Neural progenitor cell (in vitro differentiated cells): ENCODE results near the gene ARL6IP1. TPM values are rescaled to one million over a fixed set of nuclear protein-coding genes. Genes with fewer than 3 reads are reported as not detected.

ENCODE experiments used
- DNase-seq: peaks from one replicate; pipeline ENCODE4 v3.0.0-alpha.2; 2016; ENCODE audit warnings: low spot score
- H2AFZ ChIP-seq: fragments of 200-600 bp; sonication (generic); replicated peaks from 2 replicates; pipeline ENCODE4 v1.6.1; 2016; ENCODE audit warnings: antibody characterized with exemption
- H3F3A ChIP-seq: fragments of 200-600 bp; sonication (generic); 2 replicates; pipeline ENCODE4 v1.6.1; 2016; ENCODE audit warnings: antibody characterized with exemption, low read depth
- H3K27ac ChIP-seq: fragments of 200-600 bp; sonication (generic); 2 replicates; pipeline ENCODE4 v1.5.1; 2016; ENCODE audit warnings: mild to moderate bottlenecking
- H3K27me3 ChIP-seq: fragments of 200-600 bp; sonication (generic); 2 replicates; pipeline ENCODE4 v1.6.1; 2016; ENCODE audit warnings: mild to moderate bottlenecking, moderate library complexity
- H3K36me3 ChIP-seq: fragments of 200-600 bp; sonication (generic); 2 replicates; pipeline ENCODE4 v1.5.1; 2016
- H3K4me1 ChIP-seq: fragments of 200-600 bp; sonication (generic); 2 replicates; pipeline ENCODE4 v1.6.1; 2016; ENCODE audit warnings: mixed run types
- H3K4me2 ChIP-seq: fragments of 200-600 bp; sonication (generic); 2 replicates; pipeline ENCODE4 v1.6.1; 2016
- H3K4me3 ChIP-seq: fragments of 200-600 bp; sonication (generic); 2 replicates; pipeline ENCODE4 v1.5.1; 2016
- H3K79me2 ChIP-seq: fragments of 200-600 bp; sonication (generic); 2 replicates; pipeline ENCODE4 v1.6.1; 2016; ENCODE audit warnings: low read depth
- H3K9ac ChIP-seq: fragments of 200-600 bp; sonication (generic); 2 replicates; pipeline ENCODE4 v1.6.1; 2016
- H3K9me3 ChIP-seq: fragments of 200-600 bp; sonication (generic); 2 replicates; pipeline ENCODE4 v1.5.1; 2016; ENCODE audit warnings: low read depth
- H4K20me1 ChIP-seq: fragments of 200-600 bp; sonication (generic); 2 replicates; pipeline ENCODE4 v1.6.1; 2016; ENCODE audit warnings: low read depth
- H3K27ac Mint-ChIP-seq: 3 replicates; pipeline ENCODE4 v1.8.0; 2021; ENCODE audit warnings: mixed read lengths
- H3K27me3 Mint-ChIP-seq: 2 replicates; pipeline ENCODE4 v1.8.0; 2022; ENCODE audit warnings: low read depth, mild to moderate bottlenecking, inconsistent platforms, moderate library complexity, mixed read lengths; ENCODE audit not compliant: insufficient read depth
- H3K36me3 Mint-ChIP-seq: 3 replicates; pipeline ENCODE4 v1.8.0; 2021; ENCODE audit warnings: mixed read lengths
- H3K4me1 Mint-ChIP-seq: 3 replicates; pipeline ENCODE4 v1.8.0; 2021; ENCODE audit warnings: mixed read lengths
- H3K4me3 Mint-ChIP-seq: 3 replicates; pipeline ENCODE4 v1.8.0; 2021; ENCODE audit warnings: mild to moderate bottlenecking, moderate library complexity, mixed read lengths
- H3K9me3 Mint-ChIP-seq: 3 replicates; pipeline ENCODE4 v1.8.0; 2020; ENCODE audit warnings: mixed read lengths
- EZH2 ChIP-seq: fragments of 200-600 bp; sonication (generic); IDR thresholded peaks from 2 replicates; pipeline ENCODE4 v1.6.1; 2017; ENCODE audit warnings: antibody characterized with exemption, mild to moderate bottlenecking, moderate library complexity
- EZH2phosphoT487 ChIP-seq: fragments of 200-600 bp; sonication (generic); IDR thresholded peaks from 2 replicates; pipeline ENCODE4 v1.6.1; 2017; ENCODE audit warnings: antibody characterized with exemption
- total RNA-seq: library from RNA; depleted of rRNA; stranded (reverse); fragments of >200 nt; gene quantifications from 2 replicates; pipeline ENCODE4 v1.2.3, GENCODE V29; 2015; ENCODE audit warnings: low replicate concordance
- TF ChIP-seq, protein P1 (sequence below): fragments of 200-600 bp; sonication (generic); IDR thresholded peaks from 2 replicates; pipeline ENCODE4 v1.5.1; 2017; ENCODE audit warnings: antibody characterized with exemption, mild to moderate bottlenecking

ARL6IP1 gene
- total RNA-seq, 1 donor from 2014 or later: 813 TPM

DNA sequence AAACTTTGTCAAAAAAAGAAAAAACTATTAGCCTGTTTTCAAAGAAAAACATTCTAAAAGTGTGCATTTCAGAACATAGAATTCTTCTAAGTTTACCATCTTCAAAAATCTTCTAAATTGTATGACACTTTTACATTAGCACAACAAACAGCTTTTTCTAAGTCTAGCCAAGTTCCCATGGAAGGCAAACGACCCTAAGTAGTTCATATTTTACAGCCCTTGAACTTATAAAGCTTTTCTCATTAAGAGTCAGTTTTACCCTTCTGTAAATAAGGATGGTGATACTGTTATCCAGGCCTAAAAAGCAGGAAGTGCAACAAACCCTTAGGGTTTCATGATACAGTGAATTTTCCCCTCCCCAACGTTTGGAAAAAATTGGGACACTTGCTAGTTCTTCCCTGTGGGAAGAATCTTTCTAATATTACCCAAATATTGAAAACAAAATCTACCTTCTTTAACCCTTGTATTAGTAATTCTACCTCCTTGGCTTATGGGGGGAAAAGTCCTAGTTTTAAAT, 4.0 kb upstream of the ARL6IP1 start:
- no peak overlapping the region for H3K9ac ChIP-seq
- H3K27ac Mint-ChIP-seq: no peak overlapping the region
- peaks cover 8% of the 10 kb centered on the region for H3K27me3 Mint-ChIP-seq
- peaks cover 22% of the 10 kb centered on the region for H3K36me3 Mint-ChIP-seq
- H3K9me3 Mint-ChIP-seq: no peaks in the 10 kb centered on the region
- peaks cover 9% of the 10 kb centered on the region for H4K20me1 ChIP-seq
- H3K4me3 ChIP-seq: no peak overlapping the region
- H3K4me2 ChIP-seq: peak overlapping the region; percentile 45
- H3K4me1 ChIP-seq: peaks cover 23% of the 10 kb centered on the region
- no peaks in the 10 kb centered on the region for H3K9me3 ChIP-seq
- DNase-seq: no peak
- H3K27me3 ChIP-seq: no peaks in the 10 kb centered on the region
- peaks cover 43% of the 10 kb centered on the region for H3K4me1 Mint-ChIP-seq
- H3F3A ChIP-seq: peaks cover 38% of the 10 kb centered on the region
- H2AFZ ChIP-seq: no peak overlapping the region
- H3K4me3 Mint-ChIP-seq: no peak overlapping the region
- no peak for TF ChIP-seq EZH2phosphoT487
- TF ChIP-seq, protein P1, sequence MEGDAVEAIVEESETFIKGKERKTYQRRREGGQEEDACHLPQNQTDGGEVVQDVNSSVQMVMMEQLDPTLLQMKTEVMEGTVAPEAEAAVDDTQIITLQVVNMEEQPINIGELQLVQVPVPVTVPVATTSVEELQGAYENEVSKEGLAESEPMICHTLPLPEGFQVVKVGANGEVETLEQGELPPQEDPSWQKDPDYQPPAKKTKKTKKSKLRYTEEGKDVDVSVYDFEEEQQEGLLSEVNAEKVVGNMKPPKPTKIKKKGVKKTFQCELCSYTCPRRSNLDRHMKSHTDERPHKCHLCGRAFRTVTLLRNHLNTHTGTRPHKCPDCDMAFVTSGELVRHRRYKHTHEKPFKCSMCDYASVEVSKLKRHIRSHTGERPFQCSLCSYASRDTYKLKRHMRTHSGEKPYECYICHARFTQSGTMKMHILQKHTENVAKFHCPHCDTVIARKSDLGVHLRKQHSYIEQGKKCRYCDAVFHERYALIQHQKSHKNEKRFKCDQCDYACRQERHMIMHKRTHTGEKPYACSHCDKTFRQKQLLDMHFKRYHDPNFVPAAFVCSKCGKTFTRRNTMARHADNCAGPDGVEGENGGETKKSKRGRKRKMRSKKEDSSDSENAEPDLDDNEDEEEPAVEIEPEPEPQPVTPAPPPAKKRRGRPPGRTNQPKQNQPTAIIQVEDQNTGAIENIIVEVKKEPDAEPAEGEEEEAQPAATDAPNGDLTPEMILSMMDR: no peak
- TF ChIP-seq EZH2: no peak
- H3K36me3 ChIP-seq: peaks cover 18% of the 10 kb centered on the region
- H3K79me2 ChIP-seq: peaks cover 34% of the 10 kb centered on the region
- H3K27ac ChIP-seq: no peak overlapping the region

DNA sequence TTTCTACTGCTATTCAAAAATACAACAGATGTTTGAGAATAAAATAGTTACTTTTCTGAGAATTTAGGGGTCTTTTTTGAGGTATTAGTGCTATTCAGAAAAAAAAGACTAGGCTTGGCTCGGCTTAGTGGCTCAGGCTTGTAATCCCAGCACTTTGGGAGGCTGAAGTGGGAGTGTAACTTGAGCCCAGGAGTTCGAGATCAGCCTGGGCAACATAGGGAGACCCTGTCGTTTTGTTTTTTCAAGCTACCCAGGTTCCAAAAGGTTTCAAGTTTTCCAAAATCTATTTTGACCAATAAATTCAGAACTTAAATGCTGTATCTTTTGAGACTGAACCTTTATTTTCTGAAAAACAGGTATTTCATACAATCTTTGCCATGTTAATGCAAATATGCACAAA, 3.2 kb upstream of the ARL6IP1 start:
- no peaks in the 10 kb centered on the region for H3K9me3 Mint-ChIP-seq
- Histone ChIP-seq H3K27ac (peak overlapping the region; percentile 10), H2AFZ (no peak overlapping the region), H3K4me1 (peaks cover 26% of the 10 kb centered on the region), H3K27me3 (no peaks in the 10 kb centered on the region), H3F3A (peaks cover 38% of the 10 kb centered on the region), H3K9me3 (no peaks in the 10 kb centered on the region), H3K4me3 (no peak overlapping the region), H3K9ac (no peak overlapping the region), H4K20me1 (peaks cover 17% of the 10 kb centered on the region), H3K4me2 (peak overlapping the region; percentile 45), H3K36me3 (peaks cover 10% of the 10 kb centered on the region), H3K79me2 (peaks cover 42% of the 10 kb centered on the region)
- peak; percentile 47 for DNase-seq
- peaks cover 10% of the 10 kb centered on the region for H3K27me3 Mint-ChIP-seq
- peaks cover 51% of the 10 kb centered on the region for H3K4me1 Mint-ChIP-seq
- no peak for TF ChIP-seq EZH2
- H3K36me3 Mint-ChIP-seq: peaks cover 15% of the 10 kb centered on the region
- peak overlapping the region; percentile 78 for H3K27ac Mint-ChIP-seq
- H3K4me3 Mint-ChIP-seq: peak overlapping the region; percentile 61

DNA sequence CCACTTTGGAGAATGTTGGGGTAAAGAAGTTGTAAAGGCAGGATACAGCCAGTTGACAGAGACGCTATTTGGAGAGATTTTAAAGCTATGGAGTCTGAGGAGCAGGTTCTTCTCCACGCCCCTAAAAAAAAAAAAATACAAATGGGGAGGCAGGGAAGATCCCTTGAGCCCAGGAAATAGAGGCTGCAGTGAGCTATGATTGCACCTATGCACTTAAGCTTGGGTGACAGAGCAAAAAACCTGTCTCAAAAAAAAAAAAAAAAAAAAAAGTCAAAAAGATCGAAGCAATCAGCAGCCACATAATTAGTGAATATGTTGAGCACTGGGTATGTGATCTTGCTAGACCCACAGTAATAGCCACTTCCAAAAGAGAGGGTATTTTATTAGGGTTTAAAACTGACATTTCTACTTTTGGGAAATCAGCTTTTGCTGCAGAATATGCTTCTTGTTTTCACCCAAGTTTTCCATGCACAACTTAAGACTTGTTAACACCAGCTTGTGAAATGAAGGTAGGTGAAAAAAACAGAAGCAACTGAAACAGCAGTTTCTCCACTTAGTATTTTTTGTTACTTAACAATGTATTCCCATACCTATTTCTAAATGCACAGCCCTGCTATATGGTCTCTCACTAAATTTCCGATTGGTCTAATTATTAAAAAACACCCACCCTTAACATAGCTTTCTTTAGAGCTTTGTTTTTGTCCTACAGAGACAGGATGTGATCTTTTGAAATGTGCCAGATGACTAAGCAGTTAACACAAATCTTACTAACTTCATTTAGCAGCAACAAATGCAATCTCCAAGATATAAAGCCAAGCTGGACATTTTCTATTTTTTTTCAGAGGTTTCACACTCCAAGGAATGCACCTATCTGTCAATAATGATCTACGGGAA, 2.5 kb upstream of the ARL6IP1 start:
- Histone ChIP-seq H2AFZ (no peak overlapping the region), H3K4me3 (no peak overlapping the region), H3K9me3 (no peaks in the 10 kb centered on the region), H3K36me3 (peaks cover 9% of the 10 kb centered on the region), H4K20me1 (peaks cover 24% of the 10 kb centered on the region), H3K79me2 (peaks cover 49% of the 10 kb centered on the region), H3K4me1 (peaks cover 33% of the 10 kb centered on the region), H3K4me2 (peak overlapping the region; percentile 45), H3K9ac (no peak overlapping the region), H3K27me3 (no peaks in the 10 kb centered on the region), H3F3A (peaks cover 38% of the 10 kb centered on the region), H3K27ac (peak overlapping the region; percentile 54)
- Mint-ChIP-seq H3K9me3 (no peaks in the 10 kb centered on the region), H3K27me3 (peaks cover 6% of the 10 kb centered on the region), H3K27ac (peak overlapping the region; percentile 52), H3K4me3 (peak overlapping the region; percentile 61), H3K4me1 (peaks cover 56% of the 10 kb centered on the region), H3K36me3 (peaks cover 9% of the 10 kb centered on the region)
- no peak for DNase-seq
- TF ChIP-seq EZH2 (no peak), EZH2phosphoT487 (no peak)
- TF ChIP-seq, protein P1: no peak
